Neuronal stem cell (in vitro differentiated cells): ENCODE data around the gene ZC3H12C.

Experiments used
- DNase-seq: peaks from one replicate; pipeline ENCODE4 v3.0.0-alpha.2; 2013; ENCODE audit warnings: low spot score
- H2AFZ ChIP-seq: one replicate; pipeline ENCODE4 v1.6.1; 2013; ENCODE audit warnings: mild to moderate bottlenecking, low read length, inconsistent platforms
- H2AK5ac ChIP-seq: 2 replicates; pipeline ENCODE4 v1.6.1; 2013; ENCODE audit warnings: low read depth, mild to moderate bottlenecking, inconsistent platforms, low read length, moderate library complexity, mixed read lengths
- H2BK120ac ChIP-seq: 2 replicates; pipeline ENCODE4 v1.6.1; 2013; ENCODE audit warnings: low read depth, mild to moderate bottlenecking, inconsistent platforms, low read length, moderate library complexity, mixed read lengths
- H2BK12ac ChIP-seq: one replicate; pipeline ENCODE4 v1.6.1; 2013; ENCODE audit warnings: low read length, inconsistent platforms
- H2BK15ac ChIP-seq: 2 replicates; pipeline ENCODE4 v1.6.1; 2013; ENCODE audit warnings: mild to moderate bottlenecking, low read length, inconsistent platforms, mixed read lengths
- H2BK5ac ChIP-seq: one replicate; pipeline ENCODE4 v1.6.1; 2013; ENCODE audit warnings: inconsistent platforms, mild to moderate bottlenecking, low read length, moderate library complexity
- H3K14ac ChIP-seq: one replicate; pipeline ENCODE4 v1.6.1; 2013; ENCODE audit warnings: low read length, inconsistent platforms
- H3K18ac ChIP-seq: 2 replicates; pipeline ENCODE4 v1.6.1; 2013; ENCODE audit warnings: low read length, inconsistent platforms
- H3K23ac ChIP-seq: 2 replicates; pipeline ENCODE4 v1.6.1; 2013; ENCODE audit warnings: low read depth, mild to moderate bottlenecking, mixed read lengths, low read length, inconsistent platforms; ENCODE audit not compliant: poor library complexity
- H3K27ac ChIP-seq: replicated peaks from 3 replicates; pipeline ENCODE4 v1.5.1; 2013; ENCODE audit warnings: low read length, inconsistent platforms
- H3K27me3 ChIP-seq, 3 experiments: 2 replicates each; pipeline ENCODE4 v1.6.1; 2013; ENCODE audit warnings: low read length in 3 of 3, mild to moderate bottlenecking in 2 of 3, inconsistent platforms in 1 of 3, low read depth in 1 of 3, mixed read lengths in 1 of 3, moderate library complexity in 1 of 3; ENCODE audit not compliant: control insufficient read depth in 3 of 3, insufficient read depth in 3 of 3
- H3K36me3 ChIP-seq, 2 donors: replicated peaks in 1 of 2; 2 replicates each; pipeline ENCODE4 v1.6.1; 2013; ENCODE audit warnings: low read length in 2 of 2; ENCODE audit not compliant: control insufficient read depth in 2 of 2, insufficient read depth in 2 of 2
- H3K4ac ChIP-seq: 2 replicates; pipeline ENCODE4 v1.6.1; 2013; ENCODE audit warnings: inconsistent platforms, mild to moderate bottlenecking, low read length, moderate library complexity
- H3K4me1 ChIP-seq, 2 donors: 1 replicate in 1 of 2; 2 replicates in 1 of 2; pipeline ENCODE4 v1.6.1; 2013; ENCODE audit warnings: low read length in 2 of 2, low read depth in 1 of 2; ENCODE audit not compliant: control insufficient read depth in 2 of 2, insufficient read depth in 1 of 2
- H3K4me2 ChIP-seq: one replicate; pipeline ENCODE4 v1.6.1; 2013; ENCODE audit warnings: mild to moderate bottlenecking, low read length, inconsistent platforms; ENCODE audit not compliant: insufficient read depth, poor library complexity, severe bottlenecking
- H3K4me3 ChIP-seq, 2 donors: 2 replicates each; pipeline ENCODE4 v1.5.1; 2013; ENCODE audit warnings: low read length in 2 of 2, mild to moderate bottlenecking in 2 of 2, inconsistent platforms in 1 of 2, moderate library complexity in 1 of 2
- H3K79me1 ChIP-seq: one replicate; pipeline ENCODE4 v1.6.1; 2013; ENCODE audit warnings: low read depth, mild to moderate bottlenecking, inconsistent platforms, low read length, moderate library complexity
- H3K9ac ChIP-seq: one replicate; pipeline ENCODE4 v1.6.1; 2013; ENCODE audit warnings: mild to moderate bottlenecking, low read depth, low read length, inconsistent platforms; ENCODE audit not compliant: poor library complexity
- H3K9me3 ChIP-seq, 2 donors: replicated peaks in 1 of 2; 2 replicates each; pipeline versions ENCODE3 to v1.6.1; 2013; ENCODE audit warnings: low read length in 2 of 2, mild to moderate bottlenecking in 2 of 2, inconsistent platforms in 1 of 2, low read depth in 1 of 2, mixed read lengths in 1 of 2, moderate library complexity in 1 of 2; ENCODE audit not compliant: control insufficient read depth in 2 of 2, insufficient read depth in 1 of 2
- H4K8ac ChIP-seq: one replicate; pipeline ENCODE4 v1.6.1; 2013; ENCODE audit warnings: low read depth, mild to moderate bottlenecking, inconsistent platforms, low read length, moderate library complexity
- H4K91ac ChIP-seq: one replicate; pipeline ENCODE4 v1.6.1; 2013; ENCODE audit warnings: low read length, low read depth, mild to moderate bottlenecking, inconsistent platforms; ENCODE audit not compliant: poor library complexity
- WGBS, 2 donors: extraction: QIAGEN DNeasy Blood & Tissue Kit; methylation state at CpG; one replicate each; pipeline ENCODE4 v1.1.7; 2013; ENCODE audit warnings: missing lambda C conversion rate in 2 of 2, mixed read lengths in 1 of 2; ENCODE audit not compliant: insufficient read length in 2 of 2, insufficient replicate concordance in 1 of 2; ENCODE audit errors: extremely low coverage in 2 of 2; 5-methylcytosine and 5-hydroxymethylcytosine counted together

ZC3H12C gene

DNA sequence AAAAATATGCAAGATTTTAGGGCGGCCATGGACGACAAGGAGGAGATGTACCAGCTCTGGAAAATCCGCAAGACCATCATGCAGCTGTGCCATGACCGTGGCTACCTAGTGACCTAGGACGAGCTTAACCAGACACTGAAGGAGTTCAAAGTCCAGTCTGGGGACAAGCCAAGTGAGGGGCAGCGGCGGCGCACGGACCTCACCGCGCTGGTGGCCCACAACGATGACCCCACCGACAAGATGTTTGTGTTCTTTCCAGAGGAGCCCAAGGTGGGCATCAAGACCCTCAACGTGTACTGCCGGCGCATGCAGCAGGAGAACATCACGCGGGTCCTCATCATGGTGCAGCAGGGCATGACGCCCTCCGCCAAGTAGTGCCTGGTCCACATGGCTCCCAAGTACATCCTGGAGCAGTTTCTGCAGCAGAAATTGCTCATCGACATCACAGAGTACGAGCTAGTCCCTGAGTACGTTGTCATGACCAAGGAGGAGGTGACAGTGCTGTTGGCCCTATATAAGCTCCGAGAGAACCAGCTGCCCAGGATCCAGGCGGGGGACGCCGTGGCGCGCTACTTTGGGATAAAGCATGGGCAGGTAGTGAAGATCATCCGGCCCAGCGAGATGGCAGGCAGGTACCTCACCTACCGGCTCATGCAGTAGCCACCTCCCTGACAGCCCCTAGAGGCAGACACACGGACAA is 43.5 kb upstream of the ZC3H12C start:
- Histone ChIP-seq H2BK15ac (peak overlapping the region; percentile 75), H2AFZ (no peak overlapping the region), H3K4ac (no peak overlapping the region), H3K9me3 (peaks cover 0 to 6% of the 10 kb centered on the region in 2 donors), H3K18ac (no peak overlapping the region), H4K91ac (peak overlapping the region; percentile 97), H3K36me3 (no peaks in the 10 kb centered on the region), H3K4me2 (no peak overlapping the region), H4K8ac (no peak overlapping the region), H2BK5ac (peak overlapping the region; percentile 75), H2BK12ac (peak overlapping the region; percentile 84), H3K27me3 (no peaks in the 10 kb centered on the region), H3K4me1 (no peaks in the 10 kb centered on the region), H3K79me1 (peaks cover 2% of the 10 kb centered on the region), H3K14ac (peak overlapping the region; percentile 56), H2BK120ac (peak overlapping the region; percentile 8), H3K27ac (no peak overlapping the region), H3K23ac (peak overlapping the region; percentile 55), H3K9ac (peak overlapping the region; percentile 60), H2AK5ac (peak overlapping the region; percentile 46), H3K4me3 (peak overlapping the region in 1 of 2 donors; percentile 40)
- no CpG with 5 or more reads among the region's 33 CpGs for whole genome bisulfite sequencing, 2 donors
- no peak for DNase-seq

DNA sequence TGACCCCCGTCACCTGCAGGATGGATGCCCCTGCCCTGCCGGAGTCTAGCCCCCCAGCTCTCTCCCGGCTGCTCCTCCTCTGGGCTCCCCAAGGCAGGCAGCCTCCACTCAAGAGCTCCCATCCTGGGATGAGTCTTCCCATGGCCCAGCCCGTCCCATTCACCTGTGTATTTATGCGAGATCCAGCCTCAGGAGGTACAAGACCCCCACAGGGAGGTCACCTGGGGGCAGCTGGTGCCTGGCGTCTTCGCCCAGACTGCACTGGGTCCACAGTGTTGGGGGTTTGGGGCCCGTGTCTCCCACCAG is 43.0 kb upstream of the ZC3H12C start:
- Histone ChIP-seq H3K14ac (peak overlapping the region; percentile 56), H2AK5ac (peak overlapping the region; percentile 46), H3K23ac (no peak overlapping the region), H2AFZ (no peak overlapping the region), H2BK12ac (no peak overlapping the region), H4K91ac (no peak overlapping the region), H3K36me3 (no peaks in the 10 kb centered on the region), H2BK5ac (peak overlapping the region; percentile 75), H3K4me1 (no peaks in the 10 kb centered on the region), H3K79me1 (peaks cover 2% of the 10 kb centered on the region), H3K4me3 (no peak overlapping the region), H3K27ac (no peak overlapping the region), H2BK120ac (no peak overlapping the region), H4K8ac (peak overlapping the region; percentile 43), H2BK15ac (peak overlapping the region; percentile 64), H3K4me2 (no peak overlapping the region), H3K27me3 (no peaks in the 10 kb centered on the region), H3K9me3 (peaks cover 0 to 6% of the 10 kb centered on the region in 2 donors), H3K4ac (peak overlapping the region; percentile 11), H3K9ac (peak overlapping the region; percentile 60), H3K18ac (no peak overlapping the region)
- no peak for DNase-seq
- no CpG with 5 or more reads among the region's 8 CpGs for WGBS, 2 donors

DNA sequence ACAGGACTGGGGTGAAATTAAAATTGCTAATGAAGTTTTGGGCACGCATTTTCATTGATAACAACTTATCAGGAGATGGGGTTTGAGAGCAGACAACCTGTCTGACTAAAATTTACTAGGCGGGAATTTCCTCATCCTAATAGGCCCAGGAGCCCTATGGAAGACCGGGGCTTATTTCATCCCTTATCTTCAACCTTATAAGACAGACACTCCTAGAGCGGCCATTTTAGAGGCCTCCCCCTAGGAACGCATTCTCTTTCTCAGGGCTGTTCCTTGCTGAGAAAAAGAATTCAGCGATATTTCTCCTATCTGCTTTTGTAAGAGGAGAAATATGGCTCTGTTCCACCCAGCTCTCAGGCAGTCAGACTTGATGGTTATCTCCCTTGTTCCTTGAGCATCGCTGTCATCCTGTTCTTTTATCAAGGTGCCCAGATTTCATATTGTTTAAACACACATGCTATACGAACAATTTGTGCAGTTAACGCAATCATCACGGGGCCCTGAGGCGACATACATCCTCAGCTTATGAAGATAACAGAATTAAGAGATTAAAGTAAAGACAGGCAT is 39.3 kb upstream of the ZC3H12C start:
- no peak overlapping the region for H4K91ac ChIP-seq
- peaks cover 0 to 6% of the 10 kb centered on the region in 2 donors for H3K9me3 ChIP-seq
- no peak overlapping the region for H3K4me3 ChIP-seq
- no peaks in the 10 kb centered on the region for H3K4me1 ChIP-seq
- no peak overlapping the region for H2BK120ac ChIP-seq
- H3K9ac ChIP-seq = no peak overlapping the region
- H3K23ac ChIP-seq = no peak overlapping the region
- H2BK5ac ChIP-seq = no peak overlapping the region
- no peak overlapping the region for H3K4me2 ChIP-seq
- no CpG with 5 or more reads among the region's 11 CpGs for WGBS, 2 donors
- DNase-seq = no peak
- H3K18ac ChIP-seq = no peak overlapping the region
- no peaks in the 10 kb centered on the region for H3K36me3 ChIP-seq
- H3K27me3 ChIP-seq = no peaks in the 10 kb centered on the region
- H4K8ac ChIP-seq = no peak overlapping the region
- H3K4ac ChIP-seq = no peak overlapping the region
- no peak overlapping the region for H2AFZ ChIP-seq
- H3K27ac ChIP-seq = no peak overlapping the region
- H2BK15ac ChIP-seq = no peak overlapping the region
- no peak overlapping the region for H3K14ac ChIP-seq
- no peak overlapping the region for H2BK12ac ChIP-seq
- H2AK5ac ChIP-seq = no peak overlapping the region
- peaks cover 2% of the 10 kb centered on the region for H3K79me1 ChIP-seq

DNA sequence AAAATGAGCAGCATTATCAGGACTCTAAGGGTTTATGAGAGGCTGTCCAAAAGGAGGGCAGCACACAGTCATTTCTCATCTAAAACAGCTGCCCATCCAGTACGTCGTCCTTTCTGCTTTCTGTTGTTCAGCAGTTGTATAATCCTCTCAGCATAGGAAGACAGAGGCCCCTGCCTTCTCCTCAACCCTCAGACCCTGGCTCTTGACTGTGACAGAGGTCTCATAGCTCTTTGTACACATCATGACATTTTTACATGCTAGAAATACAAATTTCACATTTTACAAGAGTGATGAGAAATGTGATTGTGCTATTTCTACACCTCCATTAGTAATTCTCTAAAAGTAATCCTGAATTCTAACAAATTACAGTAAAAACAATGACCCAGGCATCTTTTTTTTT is 36.2 kb upstream of the ZC3H12C start:
- no peak overlapping the region for H2AK5ac ChIP-seq
- H2BK15ac ChIP-seq = no peak overlapping the region

More for the DNA sequence above, 36.2 kb upstream of the ZC3H12C start:
- H3K9ac ChIP-seq = no peak overlapping the region
- no peak overlapping the region for H3K14ac ChIP-seq
- H3K4me2 ChIP-seq = no peak overlapping the region
- no peak overlapping the region for H2AFZ ChIP-seq
- no peak overlapping the region for H2BK5ac ChIP-seq
- no peaks in the 10 kb centered on the region for H3K4me1 ChIP-seq
- peaks cover 0 to 3% of the 10 kb centered on the region in 2 donors for H3K9me3 ChIP-seq
- H3K27me3 ChIP-seq = peaks cover 0 to 4% (median 0%) of the 10 kb centered on the region in 3 experiments
- H3K18ac ChIP-seq = no peak overlapping the region
- H4K8ac ChIP-seq = no peak overlapping the region
- H3K79me1 ChIP-seq = no peaks in the 10 kb centered on the region
- no peak overlapping the region for H4K91ac ChIP-seq
- no peak overlapping the region for H3K27ac ChIP-seq
- no peak overlapping the region for H3K4me3 ChIP-seq
- H2BK120ac ChIP-seq = no peak overlapping the region
- no peak overlapping the region for H3K4ac ChIP-seq
- H3K36me3 ChIP-seq = no peaks in the 10 kb centered on the region
- H2BK12ac ChIP-seq = no peak overlapping the region
- no peak for DNase-seq
- no CpG with 5 or more reads among the region's 2 CpGs for WGBS, 2 donors
- no peak overlapping the region for H3K23ac ChIP-seq
